A549 (cell line): ENCODE measurements around the gene HES1.

ENCODE experiments used
- POLR2A ChIP-seq: IDR thresholded peaks from 2 replicates; pipeline ENCODE4 v1.6.1; 2012; ENCODE audit warnings: mild to moderate bottlenecking, low read length
- RFX5 ChIP-seq: fragments of 450-650 bp; IDR thresholded peaks from 2 replicates; pipeline ENCODE4 v1.7.1; 2014; ENCODE audit warnings: antibody characterized with exemption, mild to moderate bottlenecking, moderate library complexity
- TF ChIP-seq, protein P1 (sequence below): fragments of 200-600 bp; sonication (generic); IDR thresholded peaks from 2 replicates; pipeline ENCODE4 v1.6.1; 2016; ENCODE audit warnings: antibody characterized with exemption, mild to moderate bottlenecking, moderate library complexity

DNA sequence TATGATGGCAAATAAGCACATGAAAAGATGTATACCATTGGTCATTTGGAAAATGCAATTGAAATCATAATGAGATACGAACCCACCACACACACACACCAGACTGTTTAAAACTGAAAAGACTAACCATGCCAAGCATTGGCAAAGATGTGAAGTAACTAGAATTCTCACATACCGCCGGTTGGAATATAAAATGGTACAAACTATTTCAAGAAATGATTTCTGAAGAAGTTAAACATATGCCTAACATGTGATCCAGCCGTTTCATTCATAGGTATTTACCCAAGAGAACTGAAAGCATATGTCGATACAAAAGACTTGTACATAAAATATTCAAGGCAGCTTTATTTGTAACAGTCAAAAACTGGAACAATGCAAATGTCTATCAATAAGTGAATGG is 28.9 kb downstream of the HES1 start:
- no peak for TF ChIP-seq POLR2A
- TF ChIP-seq, protein P1, sequence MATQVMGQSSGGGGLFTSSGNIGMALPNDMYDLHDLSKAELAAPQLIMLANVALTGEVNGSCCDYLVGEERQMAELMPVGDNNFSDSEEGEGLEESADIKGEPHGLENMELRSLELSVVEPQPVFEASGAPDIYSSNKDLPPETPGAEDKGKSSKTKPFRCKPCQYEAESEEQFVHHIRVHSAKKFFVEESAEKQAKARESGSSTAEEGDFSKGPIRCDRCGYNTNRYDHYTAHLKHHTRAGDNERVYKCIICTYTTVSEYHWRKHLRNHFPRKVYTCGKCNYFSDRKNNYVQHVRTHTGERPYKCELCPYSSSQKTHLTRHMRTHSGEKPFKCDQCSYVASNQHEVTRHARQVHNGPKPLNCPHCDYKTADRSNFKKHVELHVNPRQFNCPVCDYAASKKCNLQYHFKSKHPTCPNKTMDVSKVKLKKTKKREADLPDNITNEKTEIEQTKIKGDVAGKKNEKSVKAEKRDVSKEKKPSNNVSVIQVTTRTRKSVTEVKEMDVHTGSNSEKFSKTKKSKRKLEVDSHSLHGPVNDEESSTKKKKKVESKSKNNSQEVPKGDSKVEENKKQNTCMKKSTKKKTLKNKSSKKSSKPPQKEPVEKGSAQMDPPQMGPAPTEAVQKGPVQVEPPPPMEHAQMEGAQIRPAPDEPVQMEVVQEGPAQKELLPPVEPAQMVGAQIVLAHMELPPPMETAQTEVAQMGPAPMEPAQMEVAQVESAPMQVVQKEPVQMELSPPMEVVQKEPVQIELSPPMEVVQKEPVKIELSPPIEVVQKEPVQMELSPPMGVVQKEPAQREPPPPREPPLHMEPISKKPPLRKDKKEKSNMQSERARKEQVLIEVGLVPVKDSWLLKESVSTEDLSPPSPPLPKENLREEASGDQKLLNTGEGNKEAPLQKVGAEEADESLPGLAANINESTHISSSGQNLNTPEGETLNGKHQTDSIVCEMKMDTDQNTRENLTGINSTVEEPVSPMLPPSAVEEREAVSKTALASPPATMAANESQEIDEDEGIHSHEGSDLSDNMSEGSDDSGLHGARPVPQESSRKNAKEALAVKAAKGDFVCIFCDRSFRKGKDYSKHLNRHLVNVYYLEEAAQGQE, result no peak
- no peak for TF ChIP-seq RFX5
